GM12872 (cell line): Measurements from ENCODE around the gene CORO1C.

Experiments
- TF ChIP-seq, protein P1 (sequence below): IDR thresholded peaks from 3 replicates; pipeline ENCODE4 v1.5.1; 2011; ENCODE audit warnings: low read depth, mild to moderate bottlenecking, low read length, moderate library complexity; ENCODE audit not compliant: insufficient read depth

The CORO1C gene

GRCh38 chr12:108679106-108679681, 52.1 kb downstream of the CORO1C start:
- TF ChIP-seq, protein P1, sequence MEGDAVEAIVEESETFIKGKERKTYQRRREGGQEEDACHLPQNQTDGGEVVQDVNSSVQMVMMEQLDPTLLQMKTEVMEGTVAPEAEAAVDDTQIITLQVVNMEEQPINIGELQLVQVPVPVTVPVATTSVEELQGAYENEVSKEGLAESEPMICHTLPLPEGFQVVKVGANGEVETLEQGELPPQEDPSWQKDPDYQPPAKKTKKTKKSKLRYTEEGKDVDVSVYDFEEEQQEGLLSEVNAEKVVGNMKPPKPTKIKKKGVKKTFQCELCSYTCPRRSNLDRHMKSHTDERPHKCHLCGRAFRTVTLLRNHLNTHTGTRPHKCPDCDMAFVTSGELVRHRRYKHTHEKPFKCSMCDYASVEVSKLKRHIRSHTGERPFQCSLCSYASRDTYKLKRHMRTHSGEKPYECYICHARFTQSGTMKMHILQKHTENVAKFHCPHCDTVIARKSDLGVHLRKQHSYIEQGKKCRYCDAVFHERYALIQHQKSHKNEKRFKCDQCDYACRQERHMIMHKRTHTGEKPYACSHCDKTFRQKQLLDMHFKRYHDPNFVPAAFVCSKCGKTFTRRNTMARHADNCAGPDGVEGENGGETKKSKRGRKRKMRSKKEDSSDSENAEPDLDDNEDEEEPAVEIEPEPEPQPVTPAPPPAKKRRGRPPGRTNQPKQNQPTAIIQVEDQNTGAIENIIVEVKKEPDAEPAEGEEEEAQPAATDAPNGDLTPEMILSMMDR = no peak

DNA sequence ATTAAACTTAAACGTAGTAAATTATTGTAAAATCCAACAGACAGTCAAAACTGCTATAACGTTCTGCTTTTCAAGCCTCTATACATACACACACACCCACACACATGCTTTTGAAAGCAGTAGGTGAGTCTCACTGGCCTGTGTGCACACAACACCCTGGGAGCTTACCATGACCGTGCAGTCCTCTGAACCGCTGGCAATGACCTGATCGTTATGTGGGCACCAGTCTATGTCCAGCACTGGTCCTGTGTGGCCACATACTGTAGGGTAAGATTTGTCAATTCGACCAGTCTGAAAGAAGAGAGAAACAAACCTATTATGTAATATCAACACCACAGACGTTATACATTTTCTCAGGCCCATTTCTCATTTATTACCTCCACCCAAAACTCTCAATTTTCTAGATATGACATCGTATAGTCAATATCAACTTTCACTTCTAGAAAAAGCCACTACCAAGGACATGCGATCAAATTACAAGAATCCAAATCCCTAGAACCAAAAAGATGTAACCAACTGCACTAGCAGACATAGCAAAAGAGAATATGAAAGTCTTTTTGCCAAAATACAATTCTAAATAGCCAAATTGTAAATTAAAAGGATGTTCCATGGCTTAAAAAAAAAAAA, 53.1 kb downstream of the CORO1C start:
- TF ChIP-seq, protein P1 = no peak

- TF ChIP-seq, protein P1 = no peak
Measured at GRCh38 chr12:108677381-108677780, 53.9 kb downstream of the CORO1C start.

DNA sequence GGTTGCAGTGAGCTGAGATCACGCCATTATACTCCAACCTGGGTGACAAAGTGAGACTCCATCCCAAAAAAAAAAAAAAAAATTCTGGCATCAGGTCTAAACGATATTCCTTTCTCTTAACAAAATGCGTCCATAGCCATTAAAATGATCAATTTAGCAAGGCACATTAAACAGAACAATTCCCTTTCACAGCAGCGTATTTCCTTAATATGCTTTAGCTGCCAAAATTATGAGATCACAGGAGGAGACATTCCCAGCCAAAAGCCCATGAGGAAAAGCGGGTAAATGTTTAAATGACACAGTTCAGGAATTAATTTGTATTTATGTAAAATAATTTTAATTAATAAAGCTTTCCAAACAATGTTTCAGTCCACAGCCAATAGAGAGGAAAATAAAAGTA, 54.6 kb downstream of the CORO1C start:
- TF ChIP-seq, protein P1 = no peak

- TF ChIP-seq, protein P1 = no peak
Measured at GRCh38 chr12:108675792-108676191, 55.5 kb downstream of the CORO1C start.

DNA sequence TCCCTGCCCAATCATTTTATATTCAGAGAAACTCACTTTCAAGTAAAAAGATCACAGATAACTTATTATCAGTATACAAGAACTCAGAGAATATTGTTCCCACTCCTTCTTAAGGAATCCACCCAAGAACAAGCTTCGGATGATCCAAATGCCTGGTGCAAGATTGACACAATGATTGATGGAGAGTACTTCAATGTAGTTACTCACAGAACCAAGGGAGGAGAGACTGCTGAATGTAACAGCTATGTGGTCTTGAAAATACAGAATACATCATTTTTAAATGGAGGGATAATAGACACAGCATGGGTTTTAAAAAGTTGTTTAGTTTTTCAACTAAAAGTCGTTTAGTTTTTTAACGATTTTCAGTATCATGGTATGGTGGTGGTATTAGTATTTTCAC, 59.3 kb downstream of the CORO1C start:
- TF ChIP-seq, protein P1 = no peak

- TF ChIP-seq, protein P1 = no peak
Measured at GRCh38 chr12:108671110-108671509, 60.2 kb downstream of the CORO1C start.
